NCI-H510A treated with DMSO at 0.1 percent for 48 hours (cell line): Measurements from ENCODE around the gene NPHP4.
A peak's percentile ranks its signal among the peaks of the same experiment; 100 is the strongest.

Experiments
- DNase-seq: peaks from one replicate; lab custom pipeline; 2025; lab: John Stamatoyannopoulos, UW

The NPHP4 gene

GRCh38 chr1:5989731-5990271 is 2.4 kb downstream of the NPHP4 start:
- no peak for DNase-seq

- DNase-seq, result no peak
Measured at GRCh38 chr1:5989286-5989605, 3.0 kb downstream of the NPHP4 start.

- DNase-seq, result no peak
Measured at GRCh38 chr1:5988596-5989285, 3.5 kb downstream of the NPHP4 start.

GRCh38 chr1:5986018-5986417 is 6.2 kb downstream of the NPHP4 start:
- DNase-seq, result no peak

- no peak for DNase-seq
Measured at GRCh38 chr1:5985250-5985649, 7.0 kb downstream of the NPHP4 start.

GRCh38 chr1:5983361-5984103 is 8.7 kb downstream of the NPHP4 start:
- no peak for DNase-seq

GRCh38 chr1:5982868-5983267 is 9.4 kb downstream of the NPHP4 start:
- DNase-seq, result no peak

- no peak for DNase-seq
Measured at GRCh38 chr1:5982276-5982675, 9.9 kb downstream of the NPHP4 start.

GRCh38 chr1:5981009-5981380 is 11.2 kb downstream of the NPHP4 start:
- peak; percentile 79 for DNase-seq

- DNase-seq, result peak; percentile 99
Measured at GRCh38 chr1:5980314-5981008, 11.8 kb downstream of the NPHP4 start.

- DNase-seq, result no peak
Measured at GRCh38 chr1:5979536-5980313, 12.5 kb downstream of the NPHP4 start.

GRCh38 chr1:5978452-5978851 is 13.8 kb downstream of the NPHP4 start:
- no peak for DNase-seq

GRCh38 chr1:5977494-5978444 is 14.5 kb downstream of the NPHP4 start:
- DNase-seq, result no peak

GRCh38 chr1:5976726-5977493 is 15.3 kb downstream of the NPHP4 start:
- no peak for DNase-seq

- DNase-seq, result no peak
Measured at GRCh38 chr1:5976231-5976630, 16.0 kb downstream of the NPHP4 start.

GRCh38 chr1:5975133-5975880 is 16.9 kb downstream of the NPHP4 start:
- DNase-seq, result peak; percentile 92

GRCh38 chr1:5974631-5975030 is 17.6 kb downstream of the NPHP4 start:
- no peak for DNase-seq

- no peak for DNase-seq
Measured at GRCh38 chr1:5973771-5974170, 18.5 kb downstream of the NPHP4 start.

GRCh38 chr1:5972198-5972520 is 20.1 kb downstream of the NPHP4 start:
- DNase-seq, result no peak
